Measurements from ENCODE around the gene RAB5B.

Gene RAB5B

DNA sequence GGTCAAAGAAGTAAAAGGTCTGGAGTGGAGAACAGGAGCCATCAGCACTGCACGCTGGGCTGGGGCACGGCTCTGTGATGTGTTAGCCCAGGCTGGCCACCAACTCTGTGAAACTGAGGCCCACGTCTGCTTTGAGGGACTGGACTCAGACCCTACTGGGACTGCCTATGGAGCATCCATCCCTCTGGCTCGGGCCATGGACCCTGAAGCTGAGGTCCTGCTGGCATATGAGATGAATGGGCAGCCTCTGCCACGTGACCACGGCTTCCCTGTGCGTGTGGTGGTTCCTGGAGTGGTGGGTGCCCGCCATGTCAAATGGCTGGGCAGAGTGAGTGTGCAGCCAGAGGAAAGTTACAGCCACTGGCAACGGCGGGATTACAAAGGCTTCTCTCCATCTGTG lies 30.3 kb downstream of the RAB5B start:
- DNase-seq (ENCODE audit: insufficient read length, low spot score) (no peak), FAIRE-seq (no peak)
- no peak for TF ChIP-seq POLR2A (IDR thresholded peaks at IDR 0.05; ENCODE audit: low read depth, low read length)

DNA sequence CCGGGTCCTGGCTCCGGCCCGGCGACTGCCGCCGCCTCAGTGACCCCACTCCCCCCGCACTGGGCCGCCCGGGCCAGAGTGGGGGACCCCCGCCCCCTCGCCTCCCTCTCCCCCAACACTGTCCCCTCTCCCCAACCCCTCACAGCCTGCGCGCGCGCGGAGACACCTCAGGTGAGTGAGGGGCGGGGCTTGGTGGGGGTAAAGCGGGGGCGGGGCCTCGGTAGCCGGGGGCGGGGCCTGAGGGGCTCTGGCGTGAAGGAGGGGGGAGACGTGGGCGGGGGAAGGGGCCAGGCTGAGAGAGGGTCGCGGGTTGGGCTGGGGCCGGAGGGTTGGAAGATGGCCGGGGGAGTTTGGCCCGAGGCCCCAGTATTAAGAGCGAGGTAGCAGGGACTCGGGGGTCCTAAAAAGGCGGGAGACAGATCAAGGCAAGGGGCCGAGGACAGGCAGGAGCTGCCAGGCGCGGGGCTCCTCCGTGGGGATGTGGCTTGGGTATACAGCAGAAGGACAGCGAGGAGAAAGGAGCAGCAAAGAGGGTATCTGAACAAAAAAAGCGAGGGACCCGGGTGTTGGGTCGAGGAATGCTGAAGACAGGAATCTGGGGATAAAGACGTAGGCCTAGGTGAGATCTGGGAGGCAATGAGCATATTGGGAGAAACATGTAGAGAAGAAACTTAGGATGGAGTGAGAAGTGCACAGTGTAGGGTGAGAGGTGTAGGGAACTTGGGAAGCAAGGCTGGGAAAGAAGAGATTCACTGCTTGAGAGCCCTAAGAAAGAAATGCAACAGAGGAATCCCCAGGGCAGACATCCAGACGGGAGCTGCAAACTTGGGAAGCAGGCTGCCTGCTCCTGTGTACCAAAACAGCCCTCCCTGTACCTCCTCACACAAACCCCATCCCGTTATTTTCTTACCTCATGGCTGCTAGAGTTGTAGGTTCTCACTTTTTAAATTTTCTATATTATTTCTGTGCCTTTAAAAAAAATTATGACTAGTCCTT lies 34.0 kb downstream of the RAB5B start:
- FAIRE-seq, result no peak

DNA sequence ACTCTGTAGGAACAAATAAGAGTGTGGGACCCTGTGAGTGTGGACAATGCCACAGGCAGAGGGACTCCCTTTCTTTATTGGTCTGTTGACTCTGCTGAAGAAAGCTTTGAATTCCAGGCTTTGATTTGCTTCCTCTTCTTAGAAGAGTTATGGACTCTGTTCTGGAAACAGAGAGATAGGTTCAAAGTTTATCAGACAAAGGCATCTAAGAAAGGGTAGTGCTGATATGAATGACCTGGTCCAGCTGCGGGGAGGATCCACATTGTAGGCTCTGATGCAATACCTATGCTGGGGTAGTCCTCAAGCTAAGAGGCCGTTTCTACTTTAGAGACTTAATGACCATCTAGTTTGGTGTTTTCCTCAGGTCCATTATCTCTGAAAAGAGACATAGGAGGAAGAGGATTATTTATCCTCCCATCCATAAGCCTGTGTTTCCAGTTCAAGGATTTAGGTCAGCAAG lies 36.3 kb downstream of the RAB5B start:
- DNase-seq (ENCODE audit: insufficient read length, low spot score) (no peak), FAIRE-seq (no peak)
- no peak for TF ChIP-seq POLR2A (IDR thresholded peaks at IDR 0.05; ENCODE audit: low read depth, low read length)

More for the DNA sequence above, 34.0 kb downstream of the RAB5B start:
- no peak for TF ChIP-seq POLR2A (IDR thresholded peaks at IDR 0.05; ENCODE audit: low read depth, low read length)
- DNase-seq (ENCODE audit: insufficient read length, low spot score), result peak; percentile 45

DNA sequence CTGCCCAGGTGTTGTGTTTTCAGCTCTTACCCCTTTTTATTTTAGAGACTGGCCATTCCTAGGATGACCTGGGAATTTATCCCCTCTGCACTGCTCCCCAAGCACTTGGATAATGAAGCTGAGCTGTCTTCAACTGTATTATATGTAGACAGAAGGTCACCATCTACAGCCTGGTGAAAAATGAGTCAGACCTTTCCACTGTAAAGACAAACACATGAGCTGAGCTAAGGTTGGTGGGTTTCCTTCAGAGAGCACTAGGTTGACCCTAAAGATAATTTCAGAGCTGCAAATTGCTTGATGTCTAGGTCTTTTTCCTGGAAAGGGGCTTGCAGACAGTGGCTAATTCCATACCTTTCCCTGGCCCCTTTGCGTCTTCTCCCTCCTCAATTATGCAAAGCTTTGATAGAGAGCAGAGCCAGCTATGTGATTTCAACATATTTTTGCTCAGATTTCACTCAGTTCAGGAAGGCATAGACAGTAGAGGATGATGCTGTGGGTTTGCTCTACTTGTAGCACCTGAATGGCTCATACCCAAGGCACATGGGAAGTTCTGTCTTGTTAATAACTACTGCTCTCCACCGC lies 37.7 kb downstream of the RAB5B start:
- no peak for TF ChIP-seq POLR2A (IDR thresholded peaks at IDR 0.05; ENCODE audit: low read depth, low read length)
- FAIRE-seq (no peak), DNase-seq (ENCODE audit: insufficient read length, low spot score) (no peak)

DNA sequence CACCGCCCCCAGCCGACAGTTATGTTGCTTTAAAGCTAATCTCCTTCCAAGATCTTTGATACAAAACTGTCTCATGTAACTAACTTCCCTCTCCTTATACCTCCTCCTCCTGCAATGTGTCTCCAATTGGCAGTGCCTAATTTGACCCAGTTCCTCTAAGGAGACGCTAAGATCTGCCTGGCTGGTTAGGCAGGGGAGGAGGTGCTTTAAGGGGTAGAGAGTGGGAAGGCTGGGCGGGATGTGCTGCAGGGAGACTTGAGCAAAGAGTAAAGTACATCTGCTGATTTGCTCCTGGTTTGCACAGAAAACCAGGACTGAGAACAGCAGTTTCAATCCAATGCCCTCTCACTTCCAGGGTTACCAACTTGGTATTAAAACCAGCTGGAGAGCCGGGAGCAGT lies 39.6 kb downstream of the RAB5B start:
- FAIRE-seq, result no peak
- no peak for TF ChIP-seq POLR2A (IDR thresholded peaks at IDR 0.05; ENCODE audit: low read depth, low read length)
- no peak for DNase-seq (ENCODE audit: insufficient read length, low spot score)

DNA sequence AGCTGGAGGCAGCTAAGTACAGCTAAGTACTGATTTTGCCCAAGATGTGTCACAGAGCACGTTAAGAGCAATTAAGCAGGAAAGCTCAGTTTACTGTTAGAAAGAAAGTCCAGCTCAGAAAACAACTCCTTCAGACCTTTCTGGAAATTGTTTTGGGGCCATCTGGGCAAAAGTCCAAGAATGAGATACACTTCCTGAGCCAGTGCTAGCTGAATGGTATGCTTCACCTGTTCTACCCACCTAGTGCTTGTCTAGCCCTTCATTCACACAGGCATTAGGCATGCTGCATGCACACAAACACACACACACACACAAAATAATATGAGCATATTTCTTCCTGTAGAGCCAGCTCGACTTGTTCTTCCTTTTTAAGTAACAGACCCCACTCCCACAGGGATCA lies 40.3 kb downstream of the RAB5B start:
- no peak for TF ChIP-seq POLR2A (IDR thresholded peaks at IDR 0.05; ENCODE audit: low read depth, low read length)
- no peak for DNase-seq (ENCODE audit: insufficient read length, low spot score)
- no peak for FAIRE-seq

DNA sequence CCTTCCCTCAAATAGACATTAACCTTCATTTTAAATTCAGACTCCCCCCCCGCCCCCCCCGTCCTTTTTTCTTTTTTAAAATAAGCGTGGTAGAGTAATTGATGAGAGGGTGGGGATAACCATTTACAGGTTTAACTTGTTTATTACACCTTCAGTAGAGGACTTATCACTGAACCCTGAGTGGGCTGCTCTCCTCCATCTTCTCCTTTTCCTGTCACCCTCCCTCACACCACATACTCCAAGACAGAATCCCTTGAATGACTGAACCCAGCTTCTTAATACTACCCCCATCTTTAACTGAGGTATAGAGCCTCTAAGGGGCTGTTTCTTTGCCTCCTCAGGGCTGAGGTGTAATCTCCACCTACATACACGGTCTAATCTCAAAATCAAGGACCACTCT lies 43.3 kb downstream of the RAB5B start:
- TF ChIP-seq POLR2A (IDR thresholded peaks at IDR 0.05; ENCODE audit: low read depth, low read length), result no peak
- no peak for DNase-seq (ENCODE audit: insufficient read length, low spot score)
- no peak for FAIRE-seq

DNA sequence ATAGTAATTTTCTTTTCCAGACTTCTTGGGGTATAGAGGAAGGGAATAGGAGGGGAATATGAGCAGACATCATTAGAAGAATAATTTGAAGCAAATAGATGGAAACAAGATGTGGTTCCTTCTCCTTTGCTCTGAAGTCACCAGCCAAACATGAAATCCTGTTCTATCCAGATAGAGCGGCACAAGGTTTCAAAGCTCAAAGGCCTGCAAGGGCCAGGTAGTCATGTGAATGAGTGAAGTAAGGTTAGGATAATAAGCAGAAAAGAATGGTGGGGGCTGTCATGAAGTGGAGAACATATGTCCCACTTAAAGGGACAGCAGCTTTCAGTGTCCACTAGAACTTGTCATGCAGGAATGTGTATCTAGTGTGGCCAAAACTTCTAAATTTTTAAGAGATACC lies 44.5 kb downstream of the RAB5B start:
- FAIRE-seq (no peak), DNase-seq (ENCODE audit: insufficient read length, low spot score) (no peak)
- no peak for TF ChIP-seq POLR2A (IDR thresholded peaks at IDR 0.05; ENCODE audit: low read depth, low read length)

DNA sequence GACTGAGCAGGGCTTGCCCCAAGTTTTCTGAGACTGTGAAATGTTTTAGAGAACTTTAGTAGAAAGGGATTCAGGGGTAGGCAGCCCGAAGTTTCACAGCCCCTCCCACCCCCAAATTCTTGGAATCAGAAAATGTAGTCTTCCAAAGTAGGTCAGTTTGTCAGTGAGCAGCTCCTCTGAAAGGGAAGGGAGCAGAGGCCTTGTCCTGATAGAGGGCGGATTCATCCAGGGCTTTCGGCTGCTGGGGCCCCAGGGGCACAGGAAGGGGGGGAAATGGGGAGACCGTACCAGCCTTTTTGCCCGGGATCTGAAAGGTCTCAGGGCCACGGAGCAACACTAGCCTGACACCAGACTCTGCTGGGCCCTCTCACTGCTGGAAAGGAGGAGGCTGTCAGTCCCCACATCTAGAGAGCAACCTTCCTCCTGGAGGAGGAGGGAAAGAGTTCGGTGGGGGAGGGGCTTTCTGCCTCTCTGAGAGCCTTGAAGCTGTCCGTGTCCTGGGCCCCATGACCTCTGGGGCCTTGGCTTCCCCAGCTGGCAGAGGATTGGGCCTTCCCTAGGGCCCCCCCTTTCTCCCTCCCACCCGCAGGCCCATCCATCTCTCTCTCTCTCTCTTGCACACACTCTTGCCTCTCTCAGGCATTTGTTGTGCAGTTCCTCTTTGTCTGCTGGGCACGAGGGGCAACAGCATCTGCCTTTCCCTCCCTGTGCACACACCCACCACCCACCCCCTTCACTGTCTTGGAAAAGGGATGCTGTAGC lies 46.7 kb downstream of the RAB5B start, which contains the start of gene IKZF4:
IKZF4 (plus strand) TSS at position 621 of the 762 bp plus-strand sequence. CDS start 451 bp downstream, outside the sequence.
- TF ChIP-seq POLR2A (IDR thresholded peaks at IDR 0.05; ENCODE audit: low read depth, low read length), result no peak
- FAIRE-seq, result no peak
- DNase-seq (ENCODE audit: insufficient read length, low spot score), result no peak

DNA sequence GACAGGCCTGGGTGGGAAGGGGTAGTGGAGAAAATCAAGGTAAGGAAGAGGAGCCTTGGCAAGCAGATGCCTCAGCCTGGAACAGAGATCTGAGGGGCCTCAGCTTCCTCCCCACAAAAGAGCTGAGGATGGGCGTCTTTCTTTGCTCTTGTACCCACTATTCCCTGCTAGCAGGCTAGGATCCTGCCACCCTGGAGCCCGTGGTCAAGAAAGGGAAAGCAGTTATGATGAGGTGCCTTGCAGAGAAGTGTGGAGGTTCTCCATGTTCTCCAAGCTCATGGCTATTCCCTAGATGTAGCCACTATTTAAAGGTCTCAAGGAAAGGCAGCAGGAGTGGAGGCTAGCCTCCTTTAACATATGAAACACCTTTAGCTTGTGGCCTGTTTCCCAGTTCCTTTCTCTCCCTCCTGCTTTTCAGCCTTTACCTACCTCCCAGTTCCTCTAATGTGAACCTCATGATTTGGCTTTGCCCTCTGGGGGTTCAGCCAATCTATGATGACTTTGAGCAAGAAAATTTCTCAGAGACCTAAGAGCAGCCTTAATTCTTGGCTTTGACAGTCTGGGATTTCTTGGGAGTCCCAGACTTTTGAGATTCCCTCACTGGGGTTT lies 48.1 kb downstream of the RAB5B start:
- DNase-seq (ENCODE audit: insufficient read length, low spot score) (no peak), FAIRE-seq (no peak)
- TF ChIP-seq POLR2A (IDR thresholded peaks at IDR 0.05; ENCODE audit: low read depth, low read length), result no peak

DNA sequence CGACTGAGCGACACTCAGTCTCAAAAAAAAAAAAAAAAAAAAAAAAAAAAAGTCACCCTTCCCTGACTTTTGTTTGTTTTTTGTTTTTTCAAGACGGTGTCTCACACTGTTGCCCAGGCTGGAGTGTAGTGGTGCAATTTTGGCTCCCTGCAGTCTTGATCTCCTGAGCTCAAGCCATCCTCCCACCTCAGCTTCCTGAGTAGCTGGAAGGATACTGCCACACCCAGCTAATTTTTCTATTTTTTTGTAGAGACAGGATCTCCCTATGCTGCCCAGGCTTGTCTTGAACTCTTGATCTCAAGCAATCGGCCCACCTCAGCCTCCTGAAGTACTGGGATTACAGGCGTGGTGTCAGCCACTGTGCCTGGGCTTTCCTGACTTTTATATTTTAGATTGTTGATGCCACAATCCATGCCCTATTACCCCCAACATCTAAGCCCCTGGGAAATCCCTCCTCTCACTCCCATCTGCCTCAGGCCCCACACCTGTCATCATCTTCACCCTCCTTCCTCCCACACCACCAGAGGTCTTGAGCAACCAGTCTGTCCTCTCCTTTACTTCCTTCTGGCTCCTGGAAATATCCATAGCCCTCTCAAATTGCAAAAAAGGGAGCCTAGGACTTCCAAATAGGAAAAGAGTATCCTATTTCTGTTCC lies 54.8 kb downstream of the RAB5B start:
- DNase-seq (ENCODE audit: insufficient read length, low spot score) (no peak), FAIRE-seq (no peak)
- no peak for TF ChIP-seq POLR2A (IDR thresholded peaks at IDR 0.05; ENCODE audit: low read depth, low read length)

DNA sequence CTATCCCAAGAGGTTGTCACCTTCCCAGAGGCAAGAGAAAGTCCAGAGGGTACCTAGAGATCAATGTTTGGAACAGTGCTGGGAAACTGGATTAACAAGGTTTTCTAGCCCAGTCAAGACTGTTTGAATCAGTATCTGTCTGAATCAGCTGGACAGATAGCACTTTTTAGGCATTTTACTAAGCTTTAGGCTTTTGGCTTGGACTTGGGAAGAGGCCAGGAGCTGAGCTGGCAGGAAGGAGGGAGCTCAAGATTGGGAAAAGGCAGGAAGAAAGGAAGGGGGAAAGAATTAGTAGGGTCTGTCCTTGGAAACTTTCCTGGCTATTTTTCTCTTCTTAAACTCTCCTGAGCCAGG lies 55.3 kb downstream of the RAB5B start:
- DNase-seq (ENCODE audit: insufficient read length, low spot score), result no peak
- TF ChIP-seq POLR2A (IDR thresholded peaks at IDR 0.05; ENCODE audit: low read depth, low read length), result no peak

DNA sequence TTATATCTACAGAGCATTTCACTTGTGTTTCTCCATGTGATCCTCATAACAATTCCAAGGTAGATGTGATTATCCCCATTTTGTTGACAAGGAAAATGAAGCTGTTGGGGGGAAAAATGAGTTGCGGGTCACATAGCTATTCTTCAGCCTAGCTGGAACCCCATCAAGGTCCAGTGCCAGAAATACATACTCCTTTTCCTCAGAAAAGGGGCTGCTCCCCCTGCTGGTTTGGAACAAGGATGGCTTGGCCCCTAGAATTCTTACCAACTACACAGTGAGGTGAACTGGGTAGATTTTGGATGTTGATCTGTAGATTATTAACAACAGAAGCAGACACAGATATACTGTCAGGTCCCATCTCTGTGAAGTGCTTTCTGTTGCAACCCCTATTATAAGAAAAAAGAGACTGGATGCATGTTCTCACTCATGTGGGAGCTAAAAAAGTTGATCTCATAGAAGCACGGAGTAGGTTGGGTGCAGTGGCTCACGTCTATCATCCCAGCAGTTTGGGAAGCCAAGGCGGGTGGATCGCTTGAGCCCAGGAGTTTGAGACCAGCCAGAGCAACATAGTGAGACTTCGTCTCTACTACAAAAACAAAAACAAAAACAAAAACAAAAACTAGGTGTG lies 55.9 kb downstream of the RAB5B start:
- TF ChIP-seq POLR2A (IDR thresholded peaks at IDR 0.05; ENCODE audit: low read depth, low read length), result no peak
- peak; percentile 43 for FAIRE-seq
- peak; percentile 33 for DNase-seq (ENCODE audit: insufficient read length, low spot score)

More for the DNA sequence above, 55.3 kb downstream of the RAB5B start:
- no peak for FAIRE-seq

All from H54 (cell line).